Ishikawa (cell line): ENCODE measurements around the gene CCDC106.

Experiments used
- CEBPB ChIP-seq: IDR thresholded peaks from 2 replicates; pipeline ENCODE4 v1.6.1; 2012
- CREB1 ChIP-seq: IDR thresholded peaks from 2 replicates; pipeline ENCODE4 v1.6.1; 2012; ENCODE audit warnings: low read depth
- EGR1 ChIP-seq: IDR thresholded peaks from 2 replicates; pipeline ENCODE4 v1.6.1; 2012
- EP300 ChIP-seq: IDR thresholded peaks from 2 replicates; pipeline ENCODE4 v1.6.1; 2012; ENCODE audit warnings: borderline replicate concordance
- FOXM1 ChIP-seq: IDR thresholded peaks from 2 replicates; pipeline ENCODE4 v1.6.1; 2012; ENCODE audit warnings: low read depth, borderline replicate concordance
- MAX ChIP-seq: IDR thresholded peaks from 2 replicates; pipeline ENCODE4 v1.6.1; 2012
- NFIC ChIP-seq: IDR thresholded peaks from 2 replicates; pipeline ENCODE4 v1.6.1; 2012
- RAD21 ChIP-seq: IDR thresholded peaks from 2 replicates; pipeline ENCODE4 v1.6.1; 2012; ENCODE audit warnings: low read depth
- REST ChIP-seq: IDR thresholded peaks from 2 replicates; pipeline ENCODE4 v1.6.1; 2012; ENCODE audit warnings: low read depth, mild to moderate bottlenecking
- TAF1 ChIP-seq: IDR thresholded peaks from 2 replicates; pipeline ENCODE4 v1.6.1; 2012; ENCODE audit warnings: low read depth, mild to moderate bottlenecking
- TCF12 ChIP-seq: IDR thresholded peaks from 2 replicates; pipeline ENCODE4 v1.6.1; 2012; ENCODE audit warnings: low read depth
- TEAD4 ChIP-seq: IDR thresholded peaks from 2 replicates; pipeline ENCODE4 v1.6.1; 2012
- YY1 ChIP-seq: IDR thresholded peaks from 2 replicates; pipeline ENCODE4 v1.6.1; 2012; ENCODE audit warnings: low read depth
- ZBTB7A ChIP-seq: IDR thresholded peaks from 2 replicates; pipeline ENCODE4 v1.6.1; 2012; ENCODE audit warnings: low read depth
- TF ChIP-seq, protein P1 (sequence below): IDR thresholded peaks from 2 replicates; pipeline ENCODE4 v1.6.1; 2012

The CCDC106 gene

GRCh38 chr19:55640577-55641425 lies 7.2 kb upstream of the CCDC106 start, which contains the start of gene ZNF580:
Gene ZNF580 (plus strand): TSS chr19:55641002. CDS start chr19:55642509, 1,507 bp downstream.
- TF ChIP-seq RAD21 = no peak
- TF ChIP-seq CREB1 = no peak
- 0 out of 2 replicates have a peak, but pooled peaks have one; percentile 3 for TF ChIP-seq EGR1
- peak; percentile 44; the same call in 1 of the 2 replicates for TF ChIP-seq MAX
- peak; percentile 70 for TF ChIP-seq TAF1
- TF ChIP-seq ZBTB7A = peak; percentile 83

GRCh38 chr19:55641426-55642152 lies 6.4 kb upstream of the CCDC106 start:
- no peak for TF ChIP-seq CREB1
- TF ChIP-seq MAX = peak; percentile 45

DNA sequence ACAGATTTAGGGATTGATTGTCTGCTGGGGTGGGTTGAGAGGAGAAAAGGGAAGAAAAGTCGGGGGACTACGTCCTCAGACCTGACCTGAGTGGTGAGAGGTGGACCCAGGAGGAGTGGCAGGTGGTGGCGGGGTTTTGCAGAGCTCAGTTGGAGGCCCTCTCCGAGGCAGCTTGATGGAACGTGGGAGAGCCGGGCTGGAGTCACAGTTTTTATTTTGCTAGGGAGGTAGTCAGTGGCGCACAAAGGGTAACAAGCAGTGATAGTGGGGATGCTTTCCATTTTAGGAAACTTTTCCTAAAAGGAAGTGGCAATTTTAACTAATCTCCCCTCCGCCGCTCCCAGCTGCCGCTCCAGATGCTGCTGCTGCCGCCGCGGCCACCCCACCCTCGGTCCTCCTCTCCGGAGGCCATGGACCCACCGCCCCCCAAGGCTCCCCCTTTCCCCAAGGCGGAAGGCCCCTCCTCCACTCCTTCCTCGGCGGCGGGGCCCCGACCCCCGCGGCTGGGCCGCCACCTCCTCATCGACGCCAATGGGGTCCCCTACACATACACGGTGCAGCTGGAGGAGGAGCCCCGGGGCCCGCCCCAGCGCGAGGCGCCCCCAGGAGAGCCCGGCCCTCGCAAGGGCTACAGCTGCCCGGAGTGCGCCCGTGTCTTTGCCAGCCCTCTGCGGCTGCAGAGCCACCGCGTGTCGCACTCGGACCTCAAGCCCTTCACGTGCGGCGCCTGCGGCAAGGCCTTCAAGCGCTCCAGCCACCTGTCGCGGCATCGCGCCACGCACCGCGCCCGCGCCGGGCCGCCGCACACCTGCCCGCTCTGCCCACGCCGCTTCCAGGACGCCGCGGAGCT lies 5.6 kb upstream of the CCDC106 start:
- TF ChIP-seq MAX = peak; percentile 82; the same call in 1 of the 2 replicates
- TF ChIP-seq, protein P1, sequence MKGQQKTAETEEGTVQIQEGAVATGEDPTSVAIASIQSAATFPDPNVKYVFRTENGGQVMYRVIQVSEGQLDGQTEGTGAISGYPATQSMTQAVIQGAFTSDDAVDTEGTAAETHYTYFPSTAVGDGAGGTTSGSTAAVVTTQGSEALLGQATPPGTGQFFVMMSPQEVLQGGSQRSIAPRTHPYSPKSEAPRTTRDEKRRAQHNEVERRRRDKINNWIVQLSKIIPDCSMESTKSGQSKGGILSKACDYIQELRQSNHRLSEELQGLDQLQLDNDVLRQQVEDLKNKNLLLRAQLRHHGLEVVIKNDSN = no peak
- peak; percentile 72 for TF ChIP-seq ZBTB7A
- TF ChIP-seq FOXM1 = no peak

DNA sequence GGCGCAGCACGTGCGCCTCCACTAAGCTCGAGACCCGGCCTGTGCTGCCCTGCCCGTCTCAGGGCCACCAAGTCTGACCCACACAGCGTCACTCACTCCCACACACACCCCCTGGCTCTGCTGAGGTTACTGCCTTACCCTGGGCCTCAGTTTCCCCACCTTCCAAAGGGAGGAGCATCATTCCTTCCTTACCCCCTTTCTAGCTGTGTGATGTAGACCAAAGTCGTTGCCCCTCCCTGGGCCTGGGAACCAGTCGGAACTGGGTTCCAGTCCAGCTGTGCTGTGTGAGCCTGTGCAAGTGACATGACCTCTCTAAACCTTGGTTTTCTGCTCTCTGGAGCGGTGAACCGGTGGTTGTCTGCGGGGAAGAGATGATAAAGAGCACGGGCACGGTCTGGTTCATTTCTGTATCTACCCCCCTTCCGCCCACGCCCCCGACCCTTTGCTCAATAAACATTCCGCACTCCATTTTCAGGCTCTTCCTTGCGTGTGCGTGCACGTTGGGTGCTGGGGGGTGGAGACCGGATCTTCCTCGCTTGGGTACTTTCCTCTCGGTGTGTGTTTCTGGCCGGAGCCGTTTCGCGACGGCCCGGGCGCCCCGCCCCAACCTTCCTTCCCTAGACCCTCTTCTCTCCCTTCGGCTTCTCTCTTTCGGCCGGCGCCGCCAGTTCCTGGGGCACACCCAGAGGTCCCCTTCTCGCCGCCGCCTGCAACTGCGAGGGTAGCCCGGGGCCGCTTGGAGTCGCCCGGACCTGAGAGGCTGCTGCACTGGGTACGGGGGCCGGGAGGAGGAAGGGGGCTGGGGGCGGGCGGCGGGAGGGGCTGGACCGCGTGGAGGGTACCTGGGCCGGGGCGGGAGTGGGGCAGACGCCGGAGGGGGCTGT lies 4.8 kb upstream of the CCDC106 start, which contains the start of gene ZNF581:
Gene ZNF581, plus strand, starts transcription at position 647 of the 884 bp plus-strand sequence. CDS start 923 bp downstream, outside the sequence.
- TF ChIP-seq RAD21 (no peak), NFIC (peak; percentile 37), EGR1 (peak; percentile 56; the same call in 1 of the 2 replicates), TCF12 (peak; percentile 74), REST (no peak), TEAD4 (no peak; the same call in 1 of the 2 replicates), MAX (peak; percentile 76), TAF1 (peak; percentile 94), FOXM1 (no peak), EP300 (no peak; the same call in 1 of the 2 replicates), YY1 (peak; percentile 64; the same call in 1 of the 2 replicates), CEBPB (peak; percentile 56; the same call in 1 of the 2 replicates), CREB1 (0 out of 2 replicates have a peak, but pooled peaks have one; percentile 23), ZBTB7A (peak; percentile 84)
- TF ChIP-seq, protein P1 = peak; percentile 38

DNA sequence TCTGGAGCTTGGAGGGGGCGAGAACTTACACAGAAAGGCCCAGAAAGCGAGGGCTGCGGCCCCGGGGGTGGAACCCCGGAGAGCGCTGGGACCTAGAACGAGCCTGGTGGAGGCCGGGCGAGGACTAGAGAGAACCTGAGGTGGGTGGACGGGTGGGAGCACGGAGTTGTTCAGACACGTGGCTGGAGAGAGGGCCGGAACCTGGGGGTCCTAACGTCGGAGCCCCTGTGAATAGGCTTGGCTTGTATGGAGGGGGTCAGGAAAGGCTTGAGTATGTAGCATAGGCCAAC lies 4.2 kb upstream of the CCDC106 start:
- TF ChIP-seq REST = no peak
- no peak for TF ChIP-seq EP300
- TF ChIP-seq NFIC = no peak
- no peak for TF ChIP-seq FOXM1
- TF ChIP-seq EGR1 = no peak
- TF ChIP-seq YY1 = no peak
- TF ChIP-seq TAF1 = no peak
- TF ChIP-seq ZBTB7A = no peak; the same call in 1 of the 2 replicates
- TF ChIP-seq CEBPB = no peak
- TF ChIP-seq MAX = no peak
- TF ChIP-seq, protein P1 = no peak
